HG02798 (cell line): ENCODE results near the gene NRCAM.
"Not testable (repeated sequence)": the region's sequence is repeated elsewhere in the genome, so short reads cannot be mapped to it uniquely, and the experiment has no call there.

ENCODE experiments used
- ATAC-seq: cut with Tn5 transposase; IDR thresholded peaks from one replicate; pipeline ENCODE4 v1.9.1; 2021; ENCODE audit warnings: mild to moderate bottlenecking; ENCODE audit not compliant: unreplicated experiment, poor library complexity

Gene NRCAM

GRCh38 chr7:108360058-108360800 lies 96.0 kb downstream of the NRCAM start:
- no peak for ATAC-seq

DNA sequence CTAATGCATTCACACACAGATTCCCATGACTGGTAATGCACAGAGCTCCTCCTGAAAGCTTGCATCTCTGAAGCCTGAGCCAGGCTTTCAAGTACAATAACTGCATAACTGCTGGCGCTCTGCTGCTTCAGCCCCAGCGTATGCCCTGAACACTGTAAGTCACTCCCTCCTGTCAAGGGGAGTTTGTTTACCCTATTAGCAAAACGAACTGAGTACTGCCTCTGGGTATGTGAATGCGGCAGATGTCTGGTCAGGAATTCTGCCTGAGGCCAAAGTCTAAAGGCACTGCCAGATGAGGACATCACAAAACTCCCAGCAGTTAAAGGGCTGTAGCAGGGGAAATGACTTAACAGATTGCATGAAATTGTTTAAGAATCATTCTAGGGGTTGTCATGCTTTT lies 97.7 kb downstream of the NRCAM start:
- ATAC-seq: no peak

GRCh38 chr7:108351729-108352131 lies 104.5 kb downstream of the NRCAM start:
- ATAC-seq: no peak

GRCh38 chr7:108348913-108349312 lies 107.3 kb downstream of the NRCAM start:
- ATAC-seq: no peak

DNA sequence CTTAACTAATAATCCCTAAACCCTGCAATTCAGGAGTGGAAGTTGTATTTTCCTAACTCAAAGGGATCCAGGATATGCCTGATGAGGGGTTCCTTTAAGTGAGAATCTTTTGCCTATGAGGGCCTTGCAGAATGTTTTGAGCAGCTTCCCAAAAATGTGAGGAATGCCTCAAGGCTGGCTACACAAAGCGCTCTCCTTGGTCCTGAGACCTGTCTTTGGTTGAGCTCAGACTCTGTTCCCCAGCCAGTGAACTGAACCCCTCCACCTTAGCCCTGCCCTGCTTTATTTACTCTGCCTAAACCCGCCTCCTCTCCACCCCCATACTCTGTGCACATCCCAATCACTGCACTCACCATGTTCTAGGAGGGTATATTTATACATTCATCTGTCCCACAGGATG lies 108.6 kb downstream of the NRCAM start:
- no peak for ATAC-seq

- no peak for ATAC-seq
Observed at GRCh38 chr7:108345710-108346336, 110.4 kb downstream of the NRCAM start.

GRCh38 chr7:108340856-108341411 lies 115.3 kb downstream of the NRCAM start:
- no peak for ATAC-seq

DNA sequence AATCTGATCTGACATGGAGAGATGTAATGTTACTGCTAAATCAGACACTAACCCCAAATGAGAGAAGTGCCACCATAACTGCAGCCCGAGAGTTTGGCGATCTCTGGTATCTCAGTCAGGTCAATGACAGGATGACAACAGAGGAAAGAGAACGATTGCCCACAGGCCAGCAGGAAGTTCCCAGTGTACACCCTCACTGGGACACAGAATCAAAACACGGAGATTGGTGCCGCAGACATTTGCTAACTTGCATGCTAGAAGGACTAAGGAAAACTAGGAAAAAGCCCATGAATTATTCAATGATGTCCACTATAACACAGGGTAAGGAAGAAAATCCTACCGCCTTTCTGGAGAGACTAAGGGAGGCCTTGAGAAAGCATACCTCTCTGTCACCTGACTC lies 115.8 kb downstream of the NRCAM start:
- ATAC-seq: not testable (repeated sequence)

DNA sequence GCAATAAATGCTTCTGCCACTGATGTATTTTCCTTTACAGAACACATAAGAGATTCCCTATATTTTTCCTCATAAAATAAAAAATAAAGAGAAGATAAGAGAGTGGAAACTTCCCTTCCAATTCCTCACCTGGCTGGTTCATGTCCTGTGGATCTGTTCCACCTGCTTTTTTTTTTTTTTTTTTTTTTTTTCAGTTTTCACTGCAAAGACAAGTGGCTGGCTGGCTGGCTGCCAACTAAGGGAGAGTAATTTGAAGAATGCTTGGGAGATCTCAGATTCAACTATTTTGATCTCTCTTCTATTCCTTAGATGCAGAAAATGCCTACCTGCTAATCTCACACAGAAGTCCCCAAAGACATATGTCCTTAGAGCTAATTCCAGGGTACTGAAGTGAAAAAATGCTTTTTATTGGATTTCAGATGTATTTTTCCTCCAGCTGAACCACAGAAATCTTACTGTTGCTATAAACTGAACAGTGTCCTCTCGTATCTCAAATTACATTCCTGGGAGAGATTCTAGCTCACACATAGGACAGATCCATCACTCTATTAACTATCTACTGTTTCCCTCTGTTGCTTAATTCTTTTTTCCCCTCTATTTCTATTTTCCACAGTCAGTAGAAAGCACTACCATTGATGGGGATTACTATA lies 120.8 kb downstream of the NRCAM start:
- no peak for ATAC-seq

GRCh38 chr7:108332937-108333336 lies 123.3 kb downstream of the NRCAM start:
- no peak for ATAC-seq

GRCh38 chr7:108331971-108332370 lies 124.3 kb downstream of the NRCAM start:
- no peak for ATAC-seq

DNA sequence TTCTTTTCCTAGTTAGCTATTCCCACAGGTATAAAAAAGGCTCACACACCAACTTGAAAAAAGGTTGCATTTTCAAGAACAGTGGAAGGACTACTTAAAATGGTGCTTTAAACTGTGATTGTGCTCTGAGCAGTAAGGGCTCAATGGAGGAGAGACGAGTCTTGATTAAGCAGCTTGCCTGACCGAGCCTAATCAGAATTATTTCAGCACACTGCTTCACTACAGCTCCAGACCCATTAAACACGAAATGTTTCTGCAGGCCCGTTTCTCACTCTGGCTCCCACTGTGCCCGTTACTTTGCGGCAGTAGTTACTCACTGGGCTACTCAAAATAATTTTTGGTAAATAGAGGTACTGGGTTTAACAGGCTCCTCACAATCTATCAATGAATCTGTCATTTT lies 126.0 kb downstream of the NRCAM start:
- no peak for ATAC-seq

- no peak for ATAC-seq
Observed at GRCh38 chr7:108329514-108329913, 126.7 kb downstream of the NRCAM start.

GRCh38 chr7:108328174-108328651 lies 128.0 kb downstream of the NRCAM start:
- ATAC-seq: peak; percentile 89

- ATAC-seq: peak; percentile 50
Observed at GRCh38 chr7:108327353-108327752, 128.9 kb downstream of the NRCAM start.

GRCh38 chr7:108326938-108327337 lies 129.3 kb downstream of the NRCAM start:
- no peak for ATAC-seq

- ATAC-seq: no peak
Observed at GRCh38 chr7:108324053-108325038, 131.9 kb downstream of the NRCAM start.

- ATAC-seq: no peak
Observed at GRCh38 chr7:108322925-108323832, 133.1 kb downstream of the NRCAM start.

DNA sequence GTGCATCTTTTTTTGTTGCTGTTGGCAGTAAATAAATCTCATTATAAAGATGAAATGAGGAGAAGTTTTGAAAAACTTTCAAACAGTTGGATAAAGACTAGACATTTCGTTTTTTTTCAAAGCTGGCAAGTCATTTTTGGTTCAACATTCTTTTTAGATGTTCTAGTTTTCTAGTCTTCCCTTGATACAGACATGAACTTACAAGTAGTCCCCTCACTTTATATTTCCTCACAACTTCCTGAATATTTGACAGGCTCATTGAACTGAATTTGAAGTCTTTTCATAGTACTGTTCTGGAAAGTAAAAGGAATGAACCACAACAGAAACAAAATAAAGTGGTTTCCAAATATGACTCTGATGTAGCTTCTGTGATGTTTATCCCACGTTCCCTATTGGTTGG lies 134.2 kb downstream of the NRCAM start:
- no peak for ATAC-seq
